ENCODE data around the gene TCF7L2.
"Not testable (repeated sequence)": the region's sequence is repeated elsewhere in the genome, so short reads cannot be mapped to it uniquely, and the experiment has no call there.

Gene TCF7L2

DNA sequence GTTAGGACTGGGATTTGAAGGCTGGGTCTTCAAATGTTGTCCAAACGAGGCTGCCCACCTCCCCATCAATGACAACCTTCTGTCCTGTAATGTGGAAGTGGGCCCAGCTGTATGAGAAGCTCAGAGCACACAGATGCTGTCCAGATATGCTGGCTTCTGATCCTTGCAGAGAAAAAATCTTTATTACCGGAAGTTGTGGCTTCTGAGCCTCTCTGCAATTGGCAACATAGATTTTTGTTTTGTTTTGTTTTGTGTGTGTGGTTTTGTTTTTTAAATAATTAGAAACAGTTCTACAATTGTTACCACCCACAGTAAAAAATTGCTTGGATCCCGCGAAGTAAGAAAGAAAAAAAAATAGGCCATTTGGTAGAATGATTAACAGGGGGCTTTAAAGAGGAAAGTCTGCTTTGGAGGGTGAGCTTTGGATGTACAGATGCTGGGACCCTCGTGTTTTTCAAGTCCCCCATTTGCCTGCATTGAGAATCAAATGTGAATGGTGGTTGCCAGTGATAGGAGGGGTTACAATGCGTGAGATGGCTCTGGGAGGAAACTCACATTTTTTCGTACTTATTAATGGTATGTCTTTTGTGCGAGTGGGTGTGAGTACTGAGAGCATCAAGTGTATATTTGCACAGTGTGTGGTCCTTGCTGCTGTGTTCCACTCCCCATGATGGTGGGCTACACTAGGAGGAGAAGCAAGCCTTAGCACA is 153.2 kb downstream of the TCF7L2 start:
- no peak for DNase-seq

DNA sequence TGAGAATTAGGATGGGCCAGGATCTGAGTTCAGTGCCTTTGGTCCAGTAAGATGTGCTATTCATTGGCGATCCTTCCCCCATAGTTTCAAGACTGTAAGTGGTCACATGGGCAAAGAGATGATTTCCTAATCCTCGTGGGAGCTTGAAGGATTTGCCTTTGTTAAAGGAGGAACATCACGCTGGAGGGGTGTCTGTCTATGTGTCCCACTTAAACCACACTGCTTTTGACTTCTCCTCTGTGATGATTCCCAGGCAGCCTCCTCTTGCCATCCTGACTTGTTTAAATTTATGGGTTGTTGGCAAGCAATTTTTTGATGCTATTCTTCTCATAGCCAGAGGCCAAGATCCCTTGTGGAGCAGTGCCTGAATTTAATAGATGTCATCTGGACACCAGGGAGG is 154.0 kb downstream of the TCF7L2 start:
- no peak for DNase-seq

DNA sequence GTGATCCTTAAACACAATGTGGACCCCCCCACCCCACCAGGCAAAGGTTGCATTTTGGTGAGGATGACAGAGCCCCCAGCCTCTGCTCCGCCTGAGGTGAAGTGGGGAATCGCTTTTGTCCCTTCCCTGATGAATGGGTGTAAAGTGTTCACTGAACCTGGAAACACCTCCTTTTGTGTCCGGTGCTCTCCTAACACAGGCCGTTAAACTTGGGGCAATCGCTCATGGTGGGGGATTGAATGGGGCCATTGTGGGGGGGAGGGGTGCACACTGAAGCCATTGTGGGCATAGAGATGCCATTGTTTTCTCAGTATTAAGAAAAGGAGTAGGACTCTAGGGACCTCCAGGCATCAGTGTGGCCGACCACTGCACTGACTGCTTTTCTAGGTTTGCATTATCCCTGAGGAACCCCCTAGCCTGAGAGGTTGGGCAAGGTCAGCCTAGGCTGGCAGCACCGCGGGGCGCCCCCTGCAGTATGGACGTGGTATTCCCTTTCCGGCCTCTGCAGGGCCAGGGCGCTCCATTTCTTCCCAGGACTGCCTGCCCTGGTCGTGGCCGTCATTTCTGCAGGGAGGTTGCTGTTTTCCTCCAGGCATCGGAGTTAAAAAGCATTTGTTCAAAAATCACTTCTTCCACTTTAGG is 158.3 kb downstream of the TCF7L2 start:
- peak; percentile 10 for DNase-seq

DNA sequence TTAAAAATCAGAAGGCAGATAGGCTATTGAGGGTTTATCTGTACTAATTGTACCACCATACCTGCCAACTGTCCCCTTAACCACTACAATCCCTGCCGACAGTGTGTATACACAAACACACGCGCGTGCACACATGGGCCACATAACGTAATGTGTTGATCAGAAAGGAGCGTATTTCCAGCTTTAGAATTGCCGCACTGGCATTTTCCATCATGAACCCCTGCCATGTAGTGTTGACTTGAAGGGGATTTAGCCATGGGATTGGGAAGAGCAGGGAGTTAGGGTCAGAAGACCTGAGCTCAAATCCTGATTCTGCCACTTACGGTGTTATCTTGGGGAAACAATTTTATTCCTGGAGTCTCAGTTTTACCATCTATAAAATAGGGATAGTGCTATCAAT is 158.9 kb downstream of the TCF7L2 start:
- no peak for DNase-seq

DNA sequence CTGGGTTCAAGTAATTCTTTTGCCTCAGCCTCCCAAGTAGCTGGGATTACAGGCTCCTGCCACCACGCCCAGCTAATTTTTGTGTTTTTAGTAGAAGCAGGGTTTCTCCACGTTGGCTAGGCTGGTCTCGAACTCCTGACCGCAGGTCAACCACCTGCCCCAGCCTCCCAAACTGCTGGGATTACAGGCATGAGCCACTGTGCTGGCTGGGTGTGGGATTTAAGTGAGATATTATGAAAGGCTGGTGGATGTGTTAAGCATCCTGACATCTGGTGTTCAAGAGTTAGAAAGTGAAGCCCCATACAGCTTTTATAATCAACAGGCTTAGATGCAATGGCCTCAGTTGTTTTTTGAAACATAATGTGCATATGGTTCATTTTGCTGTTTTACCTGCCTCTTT is 159.4 kb downstream of the TCF7L2 start:
- DNase-seq: not testable (repeated sequence)

DNA sequence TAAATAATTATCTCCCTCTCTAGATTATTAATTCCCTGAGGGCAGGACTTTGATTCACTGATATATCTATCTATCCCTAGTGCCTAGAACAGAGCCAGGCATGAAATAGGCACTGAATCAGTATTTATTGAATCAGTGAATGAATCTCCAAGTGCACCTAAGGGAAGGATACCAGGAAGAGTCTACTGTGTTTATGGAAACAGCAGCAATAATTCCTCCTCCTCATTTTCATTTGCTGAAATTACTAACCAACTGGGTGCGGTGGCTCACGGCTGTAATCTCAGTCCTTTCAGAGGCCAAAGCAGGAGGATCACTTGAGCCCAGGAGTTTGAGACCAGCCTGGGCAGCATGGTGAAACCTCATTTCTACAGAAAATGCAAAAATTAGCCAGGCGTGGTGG is 161.2 kb downstream of the TCF7L2 start:
- DNase-seq: no peak

DNA sequence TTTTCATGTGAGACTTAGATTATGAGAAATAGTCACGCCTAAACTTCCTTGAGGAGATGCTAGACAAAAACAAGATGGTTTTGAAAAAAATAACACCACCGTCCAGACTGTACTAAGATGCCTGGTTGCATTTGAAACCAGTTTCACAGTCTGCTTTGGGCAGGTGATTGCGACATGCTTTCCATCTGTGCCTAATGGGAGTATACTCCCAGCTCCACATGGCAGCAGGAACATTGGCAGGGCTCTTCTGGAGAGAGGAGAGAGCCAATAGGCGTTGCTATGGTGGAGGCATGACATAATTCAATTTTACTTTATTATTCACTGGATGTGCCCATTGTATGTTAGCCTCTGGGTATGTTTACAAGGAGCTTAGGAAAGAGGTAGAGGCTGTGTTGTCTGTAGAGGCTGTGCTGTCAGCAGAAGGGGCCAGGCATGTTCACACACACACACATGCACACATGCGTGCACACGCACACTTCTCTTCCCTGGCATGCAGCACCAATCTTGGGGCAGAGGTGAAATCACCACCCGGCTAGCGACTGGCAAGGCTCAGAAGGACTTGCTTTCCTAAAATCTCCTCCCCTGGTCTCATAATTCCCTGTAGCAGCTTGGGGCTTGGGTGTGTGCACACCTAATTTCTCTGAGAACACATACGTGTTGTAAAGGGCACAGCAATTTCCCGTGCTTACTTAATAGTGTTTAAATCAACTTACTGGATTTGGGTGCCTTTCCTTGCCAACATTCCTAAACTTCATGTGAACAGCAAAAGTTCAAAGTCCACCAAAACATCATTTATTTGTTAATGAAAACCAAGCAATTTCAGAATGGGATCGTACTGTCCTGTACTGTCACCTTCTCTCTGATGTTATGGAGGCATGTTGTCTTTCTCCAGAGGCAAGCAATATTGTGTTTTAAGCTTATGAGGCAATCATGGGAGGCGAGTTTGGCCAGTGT is 162.1 kb downstream of the TCF7L2 start:
- DNase-seq: peak; percentile 47

DNA sequence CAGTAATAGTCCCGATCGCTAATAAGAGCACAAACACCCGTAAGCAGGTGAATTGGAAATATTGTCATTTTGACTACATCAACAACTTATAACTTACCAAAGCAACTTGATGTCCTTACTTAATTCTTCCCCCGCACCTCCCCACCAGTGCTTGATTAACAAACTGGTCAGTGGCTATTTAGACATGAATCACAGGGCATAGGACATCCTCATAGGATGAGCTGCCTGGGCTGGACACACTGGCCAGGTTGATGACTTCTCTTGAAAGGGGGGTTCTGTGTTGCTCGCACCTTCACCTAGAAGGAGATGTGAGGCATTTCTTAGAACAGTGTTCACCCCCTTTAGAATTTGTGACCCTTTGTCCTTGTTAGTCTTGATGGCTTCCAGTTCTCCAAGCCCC is 163.2 kb downstream of the TCF7L2 start:
- DNase-seq: no peak

DNA sequence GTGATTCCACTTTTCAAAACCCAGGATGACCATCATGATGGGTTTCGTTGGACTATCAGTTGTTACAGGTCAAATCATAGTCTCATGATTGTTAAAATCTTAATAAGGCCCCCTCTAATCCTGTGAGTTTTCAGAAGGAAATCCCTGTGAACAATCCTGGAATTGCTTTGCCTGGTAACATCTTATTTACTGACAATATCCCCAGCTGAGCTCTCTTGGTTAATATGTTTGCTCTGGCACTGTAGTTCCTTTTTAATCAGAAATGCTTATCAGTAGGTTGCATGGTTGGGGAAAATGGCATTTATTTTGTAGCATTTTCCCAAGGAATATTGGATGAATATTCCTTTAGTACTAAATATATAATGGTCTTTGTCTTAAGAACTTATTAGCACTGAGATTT is 163.9 kb downstream of the TCF7L2 start:
- DNase-seq: no peak

DNA sequence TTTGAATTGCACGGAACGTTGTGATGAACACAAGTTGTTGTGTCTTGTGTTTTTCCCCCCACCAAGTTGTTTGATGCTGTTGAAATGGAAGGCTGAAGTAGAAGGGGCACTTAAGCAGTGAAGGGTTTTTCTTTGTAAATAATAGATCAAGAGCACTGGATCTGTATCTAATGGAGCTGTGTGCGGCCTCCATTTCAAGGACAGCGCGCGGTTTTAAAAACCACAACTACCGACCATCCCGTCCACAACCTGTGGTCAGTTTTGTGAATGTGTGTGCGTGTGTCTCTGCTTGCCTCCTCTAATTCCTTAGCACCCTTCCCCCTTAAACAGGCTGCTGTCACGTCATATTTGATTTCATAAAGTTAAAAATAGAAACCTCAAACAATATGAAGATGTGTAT is 165.5 kb downstream of the TCF7L2 start:
- no peak for DNase-seq

DNA sequence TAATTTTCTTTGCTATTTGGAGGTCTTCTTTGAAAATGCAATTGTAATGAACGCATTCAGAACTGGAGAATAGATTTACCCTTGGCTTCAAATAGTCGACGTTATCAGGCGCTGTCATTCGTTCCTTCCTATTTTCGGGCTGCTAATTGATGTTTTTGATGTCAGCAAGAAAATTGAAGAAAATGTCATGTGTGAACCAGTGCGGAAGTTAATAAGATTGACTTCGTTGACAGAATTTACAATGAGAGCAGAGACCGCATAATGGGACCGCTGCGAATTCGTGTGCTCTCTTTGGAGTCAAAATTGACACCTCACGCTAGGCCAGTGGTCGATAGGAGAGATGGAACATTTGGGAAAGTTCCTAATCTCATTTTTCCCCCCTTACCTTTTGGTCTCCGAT is 168.8 kb downstream of the TCF7L2 start:
- no peak for DNase-seq

DNA sequence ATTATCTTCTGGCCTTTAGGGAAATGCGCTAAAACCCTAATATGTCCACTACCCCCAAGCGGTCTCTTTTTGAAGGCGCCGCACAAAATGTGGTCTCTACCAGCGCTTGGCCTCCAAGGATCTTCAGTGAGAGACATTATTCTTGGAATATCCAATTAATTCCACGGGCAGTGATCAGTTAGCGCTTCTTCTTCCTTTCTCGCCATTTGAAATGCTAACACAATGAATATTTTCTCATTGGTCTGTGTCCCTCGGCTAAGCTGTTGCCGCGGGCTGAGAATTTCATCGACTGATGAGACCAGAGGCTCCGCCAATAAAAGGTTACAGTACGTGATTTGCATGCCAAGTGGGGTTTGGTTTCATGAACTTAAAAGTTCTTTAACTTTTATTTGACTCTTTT is 169.8 kb downstream of the TCF7L2 start:
- no peak for DNase-seq

DNA sequence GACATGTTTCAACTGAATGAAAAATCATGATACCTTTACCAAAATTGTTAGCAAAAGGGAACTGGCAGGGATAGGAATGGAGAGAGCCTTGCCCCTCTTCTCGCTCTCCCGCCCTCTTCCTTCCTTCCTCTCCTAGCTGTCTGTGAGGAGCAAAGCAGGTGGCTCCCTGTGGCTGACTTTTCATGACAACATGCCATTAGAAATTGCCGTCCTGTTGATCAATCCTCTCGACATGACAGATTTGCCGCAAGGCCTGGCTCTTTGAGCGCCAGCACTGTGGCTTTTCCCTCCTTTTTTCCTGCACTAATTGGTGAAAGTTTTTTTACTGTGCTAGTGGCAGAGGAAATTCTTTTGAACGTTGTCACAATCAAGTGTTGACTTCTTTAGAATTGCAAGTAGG is 171.1 kb downstream of the TCF7L2 start:
- DNase-seq: no peak

DNA sequence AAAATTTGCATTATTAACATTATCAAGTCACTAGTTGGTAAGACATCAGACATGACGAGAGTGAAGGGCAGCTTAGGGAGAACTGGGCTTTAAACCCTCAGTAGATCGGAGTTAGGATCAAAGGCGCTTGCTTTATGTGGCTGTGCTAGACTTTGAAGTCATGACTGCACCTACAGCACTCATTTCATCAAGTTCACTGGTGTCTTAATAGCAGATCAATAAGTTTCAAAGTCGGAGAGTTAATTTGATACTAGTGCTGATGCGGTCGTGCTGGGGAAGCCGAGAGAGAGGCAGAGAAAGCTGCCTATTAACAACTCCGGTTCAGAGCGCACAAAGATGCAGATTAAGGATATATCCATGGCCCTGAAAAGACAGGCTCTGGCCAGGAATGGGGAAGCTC is 172.9 kb downstream of the TCF7L2 start:
- DNase-seq: no peak

DNA sequence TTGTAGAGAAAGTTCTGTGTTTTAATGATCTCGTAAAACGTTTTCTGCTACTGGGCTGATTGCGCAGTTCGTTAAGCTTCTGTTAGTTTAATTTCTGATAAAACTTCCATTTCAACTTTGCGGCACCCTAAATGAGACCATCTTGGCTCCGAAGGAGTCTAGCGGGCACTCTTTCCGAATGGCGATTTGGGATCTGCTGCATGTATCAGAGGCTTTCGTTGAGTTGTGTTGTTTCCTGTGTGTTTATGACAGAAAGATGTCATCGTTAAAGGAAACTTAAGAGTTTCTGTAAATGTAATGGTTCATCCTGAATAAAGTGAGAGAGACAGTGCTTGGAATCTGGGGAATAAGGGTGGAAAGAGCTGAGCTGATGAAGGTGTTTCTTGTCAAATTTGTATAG is 174.7 kb downstream of the TCF7L2 start:
- no peak for DNase-seq

DNA sequence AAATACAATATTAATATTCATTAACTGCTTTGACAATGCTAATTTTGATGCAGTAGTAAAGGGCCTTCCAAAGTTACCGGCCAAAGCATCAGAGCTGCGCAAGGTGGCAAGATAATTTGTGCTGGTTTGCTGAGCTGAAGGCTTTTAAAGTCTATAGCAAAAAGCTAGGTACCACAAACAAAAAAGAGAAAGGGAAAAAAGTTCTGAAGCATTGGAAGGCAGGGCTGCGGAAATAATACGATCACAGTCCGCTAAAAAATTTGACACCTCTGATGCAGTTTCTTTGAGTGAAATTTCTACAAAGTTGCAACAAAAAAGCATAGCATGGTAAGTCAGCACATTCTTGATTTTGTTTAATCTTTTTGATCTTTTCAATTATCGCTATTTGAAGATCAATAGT is 175.6 kb downstream of the TCF7L2 start:
- DNase-seq: no peak

DNA sequence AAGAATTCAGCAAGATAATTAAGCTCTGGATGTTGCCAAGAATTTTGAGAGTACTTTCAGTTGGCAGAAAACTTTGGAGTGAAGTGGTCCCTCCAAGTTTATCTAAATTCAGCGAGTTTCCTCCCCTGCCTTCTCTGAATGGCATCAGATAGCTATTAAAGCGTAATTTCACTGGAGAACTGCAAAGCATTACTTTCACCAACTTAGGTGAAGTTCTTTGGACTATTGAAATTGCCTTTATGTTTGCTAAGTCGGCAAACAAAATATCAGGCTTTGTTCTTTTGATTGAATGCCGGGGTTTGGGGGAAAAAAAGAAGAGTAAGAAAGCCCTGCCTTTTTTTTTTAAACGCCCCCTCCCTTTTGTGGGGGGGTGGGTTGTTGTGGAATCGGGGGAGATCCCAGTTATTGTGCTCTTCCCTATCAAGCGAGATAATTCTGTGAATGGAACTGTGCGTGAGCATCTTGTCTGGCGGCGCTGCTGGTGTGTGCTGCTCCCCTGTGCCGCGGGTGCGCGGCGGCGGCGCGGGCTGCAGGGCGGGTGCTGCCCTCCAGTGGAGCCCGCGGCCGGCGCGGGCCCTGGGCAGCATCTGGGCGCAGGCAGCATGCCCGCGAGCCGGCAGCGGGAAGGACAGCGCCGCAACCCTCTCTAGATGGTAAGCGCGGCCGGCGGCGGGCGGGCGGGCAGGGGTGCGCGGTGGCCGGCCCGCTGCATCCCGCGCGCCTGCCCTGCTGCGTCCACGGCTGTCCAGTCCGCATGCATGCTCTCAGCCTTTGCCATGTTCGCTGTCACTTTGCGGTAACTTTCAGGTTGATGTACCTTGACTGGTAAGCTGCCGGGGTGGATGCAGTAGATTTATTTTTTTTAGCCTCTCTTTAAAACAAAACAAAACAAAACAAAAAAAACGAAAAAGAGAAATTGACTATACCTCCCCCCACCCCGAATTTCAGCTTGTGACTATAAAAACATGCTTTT is 176.5 kb downstream of the TCF7L2 start:
- DNase-seq: peak; percentile 19

DNA sequence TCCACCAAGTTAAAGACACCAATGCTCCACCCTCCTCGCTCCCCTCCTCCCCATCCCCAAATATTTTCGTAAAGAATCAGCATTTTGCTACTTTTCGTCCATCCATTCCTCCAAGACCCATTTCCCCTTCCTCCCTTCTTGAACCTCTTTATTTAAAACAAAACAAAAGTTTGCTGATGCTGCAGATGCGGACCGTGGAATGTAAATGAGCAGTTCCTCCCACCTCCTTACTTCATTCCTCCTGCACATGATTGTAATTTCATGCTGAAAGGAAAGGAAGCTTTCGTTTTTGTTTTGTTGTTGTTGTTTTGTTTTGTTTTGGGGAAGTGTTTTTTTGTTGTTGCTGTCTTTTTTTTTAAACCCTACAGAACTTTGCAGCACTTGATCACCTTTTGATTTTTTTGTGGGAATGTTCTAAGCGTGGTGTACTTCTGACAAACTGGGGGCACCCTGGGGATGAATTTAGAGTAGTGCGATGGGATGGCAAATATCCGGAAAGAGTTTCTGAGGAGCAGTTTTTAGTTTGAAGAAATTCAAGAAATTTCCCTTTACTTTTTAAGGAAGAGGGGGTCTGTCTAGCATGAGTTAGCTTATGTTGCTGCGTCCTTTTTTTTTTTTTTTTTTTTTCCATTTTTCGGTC is 177.3 kb downstream of the TCF7L2 start:
- no peak for DNase-seq

DNA sequence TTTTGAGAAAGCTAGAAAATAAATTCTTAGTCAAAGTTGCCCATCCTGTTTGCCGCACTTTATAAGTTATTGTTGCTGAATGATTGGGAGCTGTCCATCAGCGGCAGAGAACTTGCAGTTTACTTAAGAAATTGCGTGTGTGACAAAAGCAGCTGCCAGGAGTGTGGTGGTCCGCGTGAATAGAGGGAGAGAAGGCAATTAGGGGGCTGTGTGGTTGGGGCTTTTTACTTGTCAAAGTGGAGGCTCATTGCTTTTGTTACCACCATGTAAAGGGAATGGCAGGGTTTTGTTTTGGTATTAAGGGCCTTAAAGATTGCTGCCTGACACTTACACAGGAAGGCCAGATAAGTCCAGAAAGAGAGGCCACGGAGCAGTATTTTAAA is 177.8 kb downstream of the TCF7L2 start:
- DNase-seq: no peak

DNA sequence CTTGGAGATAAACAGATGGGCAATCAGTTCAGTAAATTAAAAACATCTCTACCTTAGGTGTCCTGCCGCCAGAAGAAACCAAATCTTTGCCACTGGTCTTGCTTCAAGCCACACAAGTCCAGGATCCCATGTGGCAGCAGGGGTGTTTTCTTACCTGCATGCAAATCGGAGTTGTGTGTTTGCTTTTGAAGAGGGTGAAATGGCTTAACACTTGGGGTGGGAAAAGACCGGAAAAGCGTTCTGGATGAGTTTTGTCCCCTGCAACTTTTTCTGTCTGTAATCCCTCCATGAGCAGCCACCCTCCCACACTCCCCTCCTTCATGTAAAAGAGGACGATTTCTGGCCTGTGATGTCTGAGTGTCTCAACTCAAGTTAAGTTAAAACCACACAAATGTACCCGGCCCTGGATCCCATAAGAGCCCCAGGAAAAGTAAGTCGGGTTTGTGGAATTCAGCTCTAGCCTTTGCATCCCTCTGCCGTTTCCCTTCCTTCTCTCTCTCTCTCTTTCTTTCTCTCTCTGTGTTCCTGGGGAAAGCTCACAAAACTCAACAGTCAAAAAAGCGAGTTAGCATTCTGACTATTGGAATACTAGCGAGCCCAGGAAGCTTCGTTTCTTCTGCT is 178.5 kb downstream of the TCF7L2 start:
- no peak for DNase-seq

DNA sequence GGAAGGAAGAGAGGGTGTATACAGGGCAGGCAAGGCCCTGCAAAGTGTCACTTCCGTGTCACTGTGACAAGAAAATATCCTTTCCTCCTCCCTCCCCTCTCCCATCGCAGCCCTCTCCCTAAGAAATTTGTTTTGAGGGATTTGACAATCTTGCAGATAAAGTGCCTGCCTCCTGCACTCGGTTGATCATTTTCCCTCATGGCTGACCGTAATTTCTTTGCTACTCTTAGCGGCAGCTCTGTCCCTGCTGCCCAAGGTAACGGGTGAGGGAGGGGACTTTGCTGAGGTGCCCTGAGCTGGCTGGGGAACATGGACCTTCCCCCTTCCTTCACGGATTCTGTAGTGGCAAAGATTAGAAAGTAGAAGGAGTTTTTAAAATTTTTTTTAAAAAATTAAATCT is 179.1 kb downstream of the TCF7L2 start:
- DNase-seq: no peak

All from NCI-H1694 treated with DMSO at 0.1 percent for 48 hours (cell line).